Pancreas (tissue), 10 donors: Measurements from ENCODE around the gene AP3D1. TPM values are rescaled to one million over a fixed set of nuclear protein-coding genes. Genes with fewer than 3 reads are reported as not detected.
"Not testable (repeated sequence)": the region's sequence is repeated elsewhere in the genome, so short reads cannot be mapped to it uniquely, and the experiment has no call there.

Source experiments
- ATAC-seq, 4 donors: fragments of 200-7000 bp; cut with Tn5 transposase; one replicate each; pipeline versions ENCODE4 v1.8.0 to v1.9.1; 2020; ENCODE audit warnings: mild to moderate bottlenecking in 4 of 4, moderate library complexity in 4 of 4
- DNase-seq, 6 donors: peaks; one replicate each; pipeline ENCODE4 v3.0.0-alpha.2; 2020
- FAIRE-seq: peaks from 2 replicates; lab custom pipeline; 2012; peaks lifted over from hg19 to GRCh38; lab: Jason Lieb, UNC
- H3K27ac ChIP-seq, 4 donors: fragments of 200-600 bp; sonication (generic); 1 replicate in 3 of 4; 2 replicates in 1 of 4; pipeline versions ENCODE4 v1.5.0 to v1.8.0; 2020
- H3K27me3 ChIP-seq, 4 donors: fragments of 200-600 bp; one replicate each; pipeline ENCODE4 v1.8.0; 2021
- H3K36me3 ChIP-seq, 3 donors: fragments of 200-600 bp; sonication (generic) in 1 of 3; one replicate each; pipeline versions ENCODE4 v1.5.0 to v1.8.0; 2020 to 2021
- H3K4me1 ChIP-seq, 3 donors: fragments of 200-600 bp; one replicate each; pipeline ENCODE4 v1.8.0; 2021
- H3K4me3 ChIP-seq, 4 donors: fragments of 200-600 bp; sonication (generic) in 2 of 4; one replicate each; pipeline versions ENCODE4 v1.5.0 to v1.8.0; 2020 to 2021
- H3K9me3 ChIP-seq, 4 donors: fragments of 200-600 bp; one replicate each; pipeline ENCODE4 v1.8.0; 2021
- WGBS, 2 donors: extraction: QIAGEN DNeasy Blood & Tissue Kit; methylation state at CpG; one replicate each; pipeline ENCODE4 v1.1.7; 2013; 5-methylcytosine and 5-hydroxymethylcytosine counted together
- intact Hi-C, 3 donors: fragments of 100-400 bp; cut with DNase I; formaldehyde crosslinking; loops; one replicate each; pipeline versions ENCODE4 v1.11.1 to v1.14.2; 2022
- polyA plus RNA-seq, 2 donors: library from polyadenylated mRNA; stranded (reverse); fragments of 200-250 nt; gene quantifications; one replicate each; pipeline ENCODE4 v1.2.3, GENCODE V29; 2013
- total RNA-seq, 6 donors: library from RNA; stranded (reverse); fragmentation: NEBNext Ultra II Directional in 4 of 6; extraction: Animal tissue kit (Norgen Biotek cat#: 25700) in 4 of 6; gene quantifications; one replicate each; pipeline versions ENCODE4 v1.2.1 to v1.2.4, GENCODE V29; 2021 to 2023
- TF ChIP-seq, protein P1 (sequence below), 4 donors: fragments of 200-600 bp; sonication (generic) in 3 of 4; IDR thresholded peaks; one replicate each; pipeline versions ENCODE4 v1.5.0 to v1.8.0; 2021; ENCODE audit warnings: antibody characterized with exemption in 4 of 4
- donor health status: healthy with polysubstance abuse.
- donor health status: DM: no; HTN: no; CAD: no; lungs with moderate emphysema.
- donor health status: DM: no; HTN: no; CAD: no.
- donor health status: control.
- donor health status: control.
- donor health status: Bipolar disorder and iron deficiency.
- donor health status: DM: yes; HTN: yes; CAD: no.
- donor health status: DM: no; HTN: no; CAD: no.
- donor health status: DM: no; HTN: no; CAD: no.
- donor health status: DM: yes; HTN: yes; CAD: no.

AP3D1 gene
- total and polyA plus RNA-seq, 8 donors: 75.2 to 105 (median 88.0) TPM

- intact Hi-C loops: no loop called here
- Histone ChIP-seq H3K4me3 (no peak overlapping the region), H3K36me3 (no peaks in the 10 kb centered on the region), H3K27ac (peak overlapping the region in 1 of 4 donors; percentile 5), H3K27me3 (no peaks in the 10 kb centered on the region), H3K9me3 (no peaks in the 10 kb centered on the region), H3K4me1 (peaks cover 0 to 10% (median 0%) of the 10 kb centered on the region in 3 donors)
- peak in 1 of 4 donors; percentile 7 for ATAC-seq
- WGBS, 2 donors: 83 to 86% methylated on average over 16 of the region's 16 CpGs
- TF ChIP-seq, protein P1, sequence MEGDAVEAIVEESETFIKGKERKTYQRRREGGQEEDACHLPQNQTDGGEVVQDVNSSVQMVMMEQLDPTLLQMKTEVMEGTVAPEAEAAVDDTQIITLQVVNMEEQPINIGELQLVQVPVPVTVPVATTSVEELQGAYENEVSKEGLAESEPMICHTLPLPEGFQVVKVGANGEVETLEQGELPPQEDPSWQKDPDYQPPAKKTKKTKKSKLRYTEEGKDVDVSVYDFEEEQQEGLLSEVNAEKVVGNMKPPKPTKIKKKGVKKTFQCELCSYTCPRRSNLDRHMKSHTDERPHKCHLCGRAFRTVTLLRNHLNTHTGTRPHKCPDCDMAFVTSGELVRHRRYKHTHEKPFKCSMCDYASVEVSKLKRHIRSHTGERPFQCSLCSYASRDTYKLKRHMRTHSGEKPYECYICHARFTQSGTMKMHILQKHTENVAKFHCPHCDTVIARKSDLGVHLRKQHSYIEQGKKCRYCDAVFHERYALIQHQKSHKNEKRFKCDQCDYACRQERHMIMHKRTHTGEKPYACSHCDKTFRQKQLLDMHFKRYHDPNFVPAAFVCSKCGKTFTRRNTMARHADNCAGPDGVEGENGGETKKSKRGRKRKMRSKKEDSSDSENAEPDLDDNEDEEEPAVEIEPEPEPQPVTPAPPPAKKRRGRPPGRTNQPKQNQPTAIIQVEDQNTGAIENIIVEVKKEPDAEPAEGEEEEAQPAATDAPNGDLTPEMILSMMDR (IDR thresholded peaks at IDR 0.05): no peak
- FAIRE-seq: no peak
- DNase-seq: no peak
Measured at GRCh38 chr19:2089001-2089711, 62.2 kb downstream of the AP3D1 start.

DNA sequence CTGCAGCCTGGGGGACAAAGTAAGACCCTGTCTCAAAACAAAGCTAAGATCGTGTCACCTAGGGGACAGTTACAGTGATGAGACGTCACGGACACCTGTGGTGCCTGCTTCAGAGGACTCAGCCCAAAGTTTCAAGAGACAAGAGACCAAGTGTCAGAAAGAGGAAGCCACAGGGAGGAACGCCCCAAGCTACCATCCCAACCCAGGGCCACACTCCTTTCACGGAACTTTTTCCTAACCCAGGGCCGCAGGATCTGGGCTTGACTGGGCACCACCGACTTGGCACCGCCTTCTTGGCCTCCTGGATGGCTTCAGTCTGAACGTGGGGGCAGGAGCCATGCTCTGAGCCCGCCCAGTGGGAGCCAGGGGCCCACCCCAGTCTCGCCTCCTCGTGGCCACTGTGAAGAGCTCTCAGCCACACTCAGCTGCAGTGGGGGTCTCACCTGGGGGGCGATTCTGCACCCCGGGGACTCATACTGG is 63.7 kb downstream of the AP3D1 start:
- TF ChIP-seq, protein P1 (IDR thresholded peaks at IDR 0.05): no peak
- WGBS, 2 donors: 83 to 89% methylated on average over 12 to 14 of the region's 14 CpGs
- H3K27ac ChIP-seq: peak overlapping the region in 1 of 4 donors; percentile 22
- intact Hi-C loops: no loop called here
- DNase-seq: no peak
- no peaks in the 10 kb centered on the region for H3K36me3 ChIP-seq
- H3K4me1 ChIP-seq: peaks cover 0 to 10% (median 0%) of the 10 kb centered on the region in 3 donors
- no peaks in the 10 kb centered on the region for H3K27me3 ChIP-seq
- no peaks in the 10 kb centered on the region for H3K9me3 ChIP-seq
- peak in 1 of 4 donors; percentile 10 for ATAC-seq
- no peak overlapping the region for H3K4me3 ChIP-seq
- FAIRE-seq: no peak

DNA sequence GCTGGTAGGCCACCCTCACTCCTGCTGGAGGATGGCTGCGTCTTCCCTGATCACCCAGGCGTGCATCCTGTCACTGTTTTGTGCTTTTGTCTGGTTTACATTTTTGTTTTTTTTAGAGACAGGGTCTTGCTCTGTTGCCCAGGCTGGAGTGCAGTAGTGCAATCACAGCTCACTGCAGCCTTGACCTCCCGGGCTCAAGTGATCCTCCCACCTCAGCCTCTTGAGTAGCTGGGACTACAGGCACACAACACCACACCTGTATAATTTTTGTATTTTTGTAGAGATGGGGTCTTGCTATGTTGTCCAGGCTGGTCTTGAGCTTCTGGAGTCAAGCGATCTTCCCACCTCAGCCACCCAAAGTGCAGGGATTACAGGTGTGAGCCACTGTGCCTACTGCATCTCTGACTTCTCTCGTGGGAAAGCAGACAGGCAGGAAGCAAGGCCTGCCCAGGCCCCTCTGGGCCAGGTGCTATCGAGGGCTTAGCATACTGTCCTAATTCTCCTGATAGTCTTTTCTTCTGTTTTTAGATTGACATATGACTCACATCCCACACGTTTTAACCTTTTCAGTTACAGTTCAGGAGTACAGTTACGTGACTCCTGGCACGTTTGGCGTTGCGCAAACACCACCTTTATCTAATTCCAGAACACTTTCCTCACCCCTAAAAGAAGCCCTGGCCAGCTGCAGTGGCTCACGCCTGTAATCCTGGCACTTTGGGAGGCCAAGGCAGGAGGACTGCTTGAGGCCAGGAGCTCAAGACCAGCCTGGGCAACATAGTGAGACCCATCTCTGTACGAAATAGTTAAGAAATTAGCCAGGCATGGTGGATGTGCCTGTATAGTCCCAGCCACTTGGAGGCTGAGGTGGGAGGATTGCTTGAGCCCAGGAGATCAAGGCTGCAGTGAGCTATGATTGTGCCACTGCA is 64.4 kb downstream of the AP3D1 start:
- ATAC-seq, DNase-seq, H3K9me3 ChIP-seq, H3K36me3 ChIP-seq, H3K4me1 ChIP-seq, H3K27me3 ChIP-seq, H3K4me3 ChIP-seq, FAIRE-seq, intact Hi-C loops: not testable (repeated sequence)
- 58 to 65% methylated on average over 13 of the region's 13 CpGs for WGBS, 2 donors
- H3K27ac ChIP-seq: peak overlapping the region in 2 of 4 donors; percentile 0 to 22

DNA sequence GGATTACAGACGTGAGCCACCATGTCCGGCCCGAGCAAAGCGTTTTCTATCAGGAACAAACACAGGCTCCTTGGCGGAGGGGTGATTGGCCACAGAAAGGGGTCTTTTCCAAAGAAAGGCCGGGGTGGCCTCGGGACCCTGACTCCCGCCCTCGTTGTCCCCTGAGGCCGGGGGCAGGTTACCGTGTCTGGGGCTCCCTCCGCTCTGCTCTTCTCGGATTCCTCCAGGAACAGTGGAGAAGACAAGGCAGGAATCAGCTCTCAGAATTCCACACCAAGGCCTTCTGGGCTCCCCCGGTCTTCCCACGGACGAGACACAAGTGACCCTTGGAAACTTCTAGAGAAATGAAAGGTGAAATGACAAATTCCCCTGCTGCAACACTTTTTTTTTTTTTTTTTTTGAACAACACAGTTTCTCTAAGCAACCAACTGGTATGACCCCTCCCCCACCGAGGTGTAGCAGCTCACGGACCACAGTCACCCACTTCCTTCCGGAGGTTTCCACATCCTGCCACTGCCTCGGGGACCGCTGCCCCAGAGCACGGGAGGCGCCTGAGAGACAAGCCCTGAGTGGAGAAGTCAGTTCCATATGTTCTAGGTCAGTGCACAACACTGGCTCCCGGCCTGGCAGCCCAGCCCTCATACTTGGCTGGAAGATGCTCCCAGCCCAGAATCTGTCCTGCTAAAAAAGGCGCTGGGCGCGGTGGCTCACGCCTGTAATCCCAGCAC is 66.2 kb downstream of the AP3D1 start:
- peaks cover 0 to 5% (median 0%) of the 10 kb centered on the region in 3 donors for H3K4me1 ChIP-seq
- no peak for FAIRE-seq
- no peaks in the 10 kb centered on the region for H3K27me3 ChIP-seq
- no peaks in the 10 kb centered on the region for H3K36me3 ChIP-seq
- H3K4me3 ChIP-seq: peak overlapping the region in 1 of 4 donors; percentile 14
- TF ChIP-seq, protein P1 (IDR thresholded peaks at IDR 0.05): no peak
- intact Hi-C loops: no loop called here
- H3K27ac ChIP-seq: peak overlapping the region in 2 of 4 donors; percentile 42 to 58
- peak in 3 of 4 donors; percentile 44 to 59 (median 46) for ATAC-seq
- 83% methylated on average over 28 of the region's 28 CpGs for WGBS, 2 donors
- DNase-seq: peak in 2 of 6 donors; percentile 58 to 65
- no peaks in the 10 kb centered on the region for H3K9me3 ChIP-seq
